Mucosa of descending colon (tissue), 3 donors: ENCODE data around the gene CPNE5. TPM values are rescaled to one million over a fixed set of nuclear protein-coding genes. Genes with fewer than 3 reads are reported as not detected.
A peak's percentile ranks its signal among the peaks of the same experiment; 100 is the strongest.
"Not testable (repeated sequence)": the region's sequence is repeated elsewhere in the genome, so short reads cannot be mapped to it uniquely, and the experiment has no call there.

ENCODE experiments used
- ATAC-seq: fragments of 200-7000 bp; cut with Tn5 transposase; one replicate; pipeline ENCODE4 v1.9.1; 2020; ENCODE audit warnings: mild to moderate bottlenecking, moderate library complexity
- DNase-seq, 3 donors: peaks; one replicate each; pipeline ENCODE4 v3.0.0-alpha.2; 2020
- H3K36me3 ChIP-seq: fragments of 200-600 bp; one replicate; pipeline ENCODE4 v1.8.0; 2021; ENCODE audit warnings: low read depth, mild to moderate bottlenecking
- H3K4me1 ChIP-seq: fragments of 200-600 bp; one replicate; pipeline ENCODE4 v1.8.0; 2021; ENCODE audit warnings: low read depth, mild to moderate bottlenecking
- H3K4me3 ChIP-seq: fragments of 200-600 bp; one replicate; pipeline ENCODE4 v1.8.0; 2021; ENCODE audit warnings: mild to moderate bottlenecking
- H3K9me3 ChIP-seq: fragments of 200-600 bp; one replicate; pipeline ENCODE4 v1.8.0; 2021; ENCODE audit warnings: mild to moderate bottlenecking
- intact Hi-C, 2 donors: fragments of 100-400 bp; cut with DNase I in 1 of 2; cut with micrococcal nuclease in 1 of 2; formaldehyde crosslinking; loops; one replicate each; pipeline versions ENCODE4 v1.11.0 to v1.11.1; 2022; cut with DNase I, micrococcal nuclease
- total RNA-seq, 3 donors: library from RNA; stranded (reverse); fragmentation: NEBNext Ultra II Directional in 2 of 3; extraction: Animal tissue kit (Norgen Biotek cat#: 25700) in 2 of 3; gene quantifications; one replicate each; pipeline versions ENCODE4 v1.2.1 to v1.2.4, GENCODE V29; 2021 to 2023
- TF ChIP-seq, protein P1 (sequence below): fragments of 200-600 bp; IDR thresholded peaks from one replicate; pipeline ENCODE4 v1.8.0; 2022; ENCODE audit warnings: antibody characterized with exemption, mild to moderate bottlenecking
- donor health status: DM: no; HTN: no; CAD: no; lungs with moderate emphysema.
- donor health status: DM: no; HTN: no; CAD: no.
- donor health status: DM: no; HTN: yes; CAD: no.

CPNE5 gene
- total RNA-seq, 3 donors from 2014 or later, result 4.7 to 15.2 (median 6.1) TPM

DNA sequence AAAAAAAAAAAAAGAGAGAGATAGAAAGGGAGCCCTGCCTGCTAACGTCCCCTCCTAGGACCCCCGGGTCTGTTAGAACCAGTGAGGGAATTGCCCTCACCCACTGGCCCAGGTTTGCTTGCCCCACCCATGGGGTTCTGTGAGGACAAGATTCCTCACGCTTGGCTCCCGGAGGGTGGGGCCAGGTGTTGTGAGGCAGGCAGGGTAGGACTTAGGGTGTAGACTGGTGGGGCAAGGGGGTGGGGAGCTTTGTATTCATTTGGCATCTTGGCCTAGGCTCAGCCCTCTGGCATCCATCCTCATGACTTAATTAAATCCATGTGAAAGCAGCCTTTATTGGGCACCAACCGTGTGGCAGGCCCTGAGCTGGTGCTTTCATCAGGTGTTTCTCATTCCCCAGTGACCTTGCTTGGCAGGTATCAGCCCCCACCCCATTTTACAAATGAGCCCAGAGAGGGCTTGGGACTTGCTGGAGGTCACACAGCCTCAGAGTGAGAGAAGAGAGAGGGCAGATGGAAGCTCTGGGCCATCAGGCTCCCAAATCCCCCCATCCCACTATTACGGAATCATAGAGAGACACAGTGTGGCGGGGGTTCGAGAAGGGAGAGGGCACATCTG lies 122.7 kb downstream of the CPNE5 start:
- intact Hi-C loops, result no loop called here
- Histone ChIP-seq H3K4me1 (peaks cover 5% of the 10 kb centered on the region), H3K9me3 (no peaks in the 10 kb centered on the region), H3K4me3 (no peak overlapping the region), H3K36me3 (no peaks in the 10 kb centered on the region)
- TF ChIP-seq, protein P1, sequence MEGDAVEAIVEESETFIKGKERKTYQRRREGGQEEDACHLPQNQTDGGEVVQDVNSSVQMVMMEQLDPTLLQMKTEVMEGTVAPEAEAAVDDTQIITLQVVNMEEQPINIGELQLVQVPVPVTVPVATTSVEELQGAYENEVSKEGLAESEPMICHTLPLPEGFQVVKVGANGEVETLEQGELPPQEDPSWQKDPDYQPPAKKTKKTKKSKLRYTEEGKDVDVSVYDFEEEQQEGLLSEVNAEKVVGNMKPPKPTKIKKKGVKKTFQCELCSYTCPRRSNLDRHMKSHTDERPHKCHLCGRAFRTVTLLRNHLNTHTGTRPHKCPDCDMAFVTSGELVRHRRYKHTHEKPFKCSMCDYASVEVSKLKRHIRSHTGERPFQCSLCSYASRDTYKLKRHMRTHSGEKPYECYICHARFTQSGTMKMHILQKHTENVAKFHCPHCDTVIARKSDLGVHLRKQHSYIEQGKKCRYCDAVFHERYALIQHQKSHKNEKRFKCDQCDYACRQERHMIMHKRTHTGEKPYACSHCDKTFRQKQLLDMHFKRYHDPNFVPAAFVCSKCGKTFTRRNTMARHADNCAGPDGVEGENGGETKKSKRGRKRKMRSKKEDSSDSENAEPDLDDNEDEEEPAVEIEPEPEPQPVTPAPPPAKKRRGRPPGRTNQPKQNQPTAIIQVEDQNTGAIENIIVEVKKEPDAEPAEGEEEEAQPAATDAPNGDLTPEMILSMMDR, result no peak
- peak; percentile 74 for ATAC-seq
- peak in 2 of 3 donors; percentile 71 to 76 for DNase-seq

- intact Hi-C loops, result no loop called here
- TF ChIP-seq, protein P1, result no peak
- DNase-seq (no peak), ATAC-seq (no peak)
- Histone ChIP-seq H3K9me3 (no peaks in the 10 kb centered on the region), H3K4me3 (no peak overlapping the region), H3K36me3 (no peaks in the 10 kb centered on the region), H3K4me1 (peaks cover 5% of the 10 kb centered on the region)
Observed at GRCh38 chr6:36715469-36715868, 123.8 kb downstream of the CPNE5 start.

- intact Hi-C loops, result no loop called here
- H3K36me3 ChIP-seq, result no peaks in the 10 kb centered on the region
- no peak for ATAC-seq
- peaks cover 5% of the 10 kb centered on the region for H3K4me1 ChIP-seq
- H3K4me3 ChIP-seq, result no peak overlapping the region
- DNase-seq, result no peak
- TF ChIP-seq, protein P1, result no peak
- no peaks in the 10 kb centered on the region for H3K9me3 ChIP-seq
Observed at GRCh38 chr6:36714511-36714910, 124.7 kb downstream of the CPNE5 start.

GRCh38 chr6:36713846-36714245 lies 125.4 kb downstream of the CPNE5 start:
- DNase-seq, result no peak
- Histone ChIP-seq H3K4me1 (peaks cover 5% of the 10 kb centered on the region), H3K9me3 (no peaks in the 10 kb centered on the region), H3K36me3 (no peaks in the 10 kb centered on the region), H3K4me3 (no peak overlapping the region)
- TF ChIP-seq, protein P1, result no peak
- ATAC-seq, result no peak
- intact Hi-C loops, result no loop called here

GRCh38 chr6:36712816-36713215 lies 126.4 kb downstream of the CPNE5 start:
- Histone ChIP-seq H3K36me3 (no peaks in the 10 kb centered on the region), H3K9me3 (no peaks in the 10 kb centered on the region), H3K4me3 (no peak overlapping the region), H3K4me1 (peaks cover 5% of the 10 kb centered on the region)
- TF ChIP-seq, protein P1, result no peak
- ATAC-seq (no peak), DNase-seq (no peak)
- intact Hi-C loops, result no loop called here

- DNase-seq (no peak), ATAC-seq (peak; percentile 71)
- Histone ChIP-seq H3K4me3 (no peak overlapping the region), H3K9me3 (no peaks in the 10 kb centered on the region), H3K4me1 (no peaks in the 10 kb centered on the region), H3K36me3 (no peaks in the 10 kb centered on the region)
- TF ChIP-seq, protein P1, result no peak
- intact Hi-C loops, result no loop called here
Observed at GRCh38 chr6:36706339-36706738, 132.9 kb downstream of the CPNE5 start.

DNA sequence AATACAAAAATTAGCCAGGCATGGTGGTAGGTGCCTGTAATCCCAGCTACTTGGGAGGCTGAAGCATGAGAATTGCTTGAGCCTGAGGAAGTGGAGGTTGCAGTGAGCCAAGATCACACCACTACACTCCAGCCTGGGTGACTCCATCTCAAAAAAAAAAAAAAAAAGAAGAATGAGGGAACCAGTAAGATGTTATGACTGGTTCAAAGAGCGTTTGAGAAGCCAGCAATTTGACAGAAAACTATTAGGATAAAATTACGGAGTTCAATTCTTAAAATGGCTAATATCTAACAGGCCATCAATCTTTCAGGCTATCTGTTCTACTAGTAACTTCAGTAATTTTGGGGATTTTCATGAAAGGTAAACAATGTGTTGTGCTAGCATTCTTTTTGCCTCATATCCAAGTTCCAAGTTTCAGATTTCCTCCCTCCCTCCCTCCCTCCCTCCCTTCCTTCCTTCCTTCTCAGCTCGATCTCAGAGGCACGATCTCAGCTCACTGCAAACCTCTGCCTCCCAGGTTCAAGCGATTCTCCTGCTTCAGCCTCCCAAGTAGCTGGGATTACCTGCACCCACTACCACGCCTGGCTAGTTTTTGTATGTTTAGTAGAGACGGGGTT lies 134.2 kb downstream of the CPNE5 start:
- H3K4me3 ChIP-seq, H3K4me1 ChIP-seq, intact Hi-C loops, H3K36me3 ChIP-seq, DNase-seq, H3K9me3 ChIP-seq, ATAC-seq: not testable (repeated sequence)
